Astrocyte of the cerebellum (primary cell): ENCODE measurements around the gene IER5L.
"Not testable (repeated sequence)": the region's sequence is repeated elsewhere in the genome, so short reads cannot be mapped to it uniquely, and the experiment has no call there.

Experiments used
- DNase-seq: peaks from one replicate; pipeline ENCODE4 v3.0.0-alpha.2; 2011; ENCODE audit warnings: low read depth
- H3K4me3 ChIP-seq: 2 replicates; pipeline ENCODE4 v1.5.1; 2011; ENCODE audit warnings: mild to moderate bottlenecking, low read depth, low read length, moderate library complexity
- in situ Hi-C: cut with HindIII; loops from 2 replicates; pipeline ENCODE4 v1.10.0; 2017; ENCODE audit warnings: low sequenced_read_pairs
- TF ChIP-seq, protein P1 (sequence below): IDR thresholded peaks from 2 replicates; pipeline ENCODE4 v1.5.1; 2012; ENCODE audit warnings: low read length, low read depth, moderate library complexity, mild to moderate bottlenecking; ENCODE audit errors: missing control alignments

IER5L gene

GRCh38 chr9:129135476-129135875 lies 42.6 kb downstream of the IER5L start:
- TF ChIP-seq, protein P1, sequence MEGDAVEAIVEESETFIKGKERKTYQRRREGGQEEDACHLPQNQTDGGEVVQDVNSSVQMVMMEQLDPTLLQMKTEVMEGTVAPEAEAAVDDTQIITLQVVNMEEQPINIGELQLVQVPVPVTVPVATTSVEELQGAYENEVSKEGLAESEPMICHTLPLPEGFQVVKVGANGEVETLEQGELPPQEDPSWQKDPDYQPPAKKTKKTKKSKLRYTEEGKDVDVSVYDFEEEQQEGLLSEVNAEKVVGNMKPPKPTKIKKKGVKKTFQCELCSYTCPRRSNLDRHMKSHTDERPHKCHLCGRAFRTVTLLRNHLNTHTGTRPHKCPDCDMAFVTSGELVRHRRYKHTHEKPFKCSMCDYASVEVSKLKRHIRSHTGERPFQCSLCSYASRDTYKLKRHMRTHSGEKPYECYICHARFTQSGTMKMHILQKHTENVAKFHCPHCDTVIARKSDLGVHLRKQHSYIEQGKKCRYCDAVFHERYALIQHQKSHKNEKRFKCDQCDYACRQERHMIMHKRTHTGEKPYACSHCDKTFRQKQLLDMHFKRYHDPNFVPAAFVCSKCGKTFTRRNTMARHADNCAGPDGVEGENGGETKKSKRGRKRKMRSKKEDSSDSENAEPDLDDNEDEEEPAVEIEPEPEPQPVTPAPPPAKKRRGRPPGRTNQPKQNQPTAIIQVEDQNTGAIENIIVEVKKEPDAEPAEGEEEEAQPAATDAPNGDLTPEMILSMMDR = no peak
- in situ Hi-C loops = no loop called here
- no peak for DNase-seq
- H3K4me3 ChIP-seq = no peak overlapping the region

DNA sequence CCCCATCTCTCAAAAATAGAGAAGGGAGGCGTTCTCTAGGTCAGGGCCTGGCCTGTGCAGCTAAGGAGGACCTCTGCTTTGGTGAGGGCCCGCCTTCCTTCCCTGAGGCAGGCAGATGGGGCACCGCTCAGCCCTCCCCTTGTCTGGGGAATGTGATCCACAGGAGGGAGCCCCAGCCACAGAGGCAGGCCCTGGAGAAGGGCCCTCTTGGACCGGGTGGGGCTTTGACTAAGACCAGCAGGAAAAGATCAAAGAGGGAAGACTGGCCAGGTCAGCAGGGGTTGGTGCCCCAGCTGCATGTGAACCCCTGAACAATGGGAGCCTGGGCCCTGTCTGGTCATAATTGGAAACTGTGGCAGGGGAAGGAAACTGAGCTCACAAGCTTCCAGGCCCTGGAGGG lies 45.0 kb downstream of the IER5L start:
- TF ChIP-seq, protein P1 = no peak
- in situ Hi-C loops = loop anchor here (5.0 kb wide), 2 partner anchors 499 to 594 kb away; no protein-coding TSS in a partner anchor
- no peak overlapping the region for H3K4me3 ChIP-seq
- no peak for DNase-seq

- no peak overlapping the region for H3K4me3 ChIP-seq
- in situ Hi-C loops = loop anchor here (5.0 kb wide), 2 partner anchors 501 to 596 kb away; no protein-coding TSS in a partner anchor
- TF ChIP-seq, protein P1 = peak; percentile 98
- DNase-seq = no peak
These were observed 46.5 kb downstream of the IER5L start for GRCh38 chr9:129131300-129132145.

DNA sequence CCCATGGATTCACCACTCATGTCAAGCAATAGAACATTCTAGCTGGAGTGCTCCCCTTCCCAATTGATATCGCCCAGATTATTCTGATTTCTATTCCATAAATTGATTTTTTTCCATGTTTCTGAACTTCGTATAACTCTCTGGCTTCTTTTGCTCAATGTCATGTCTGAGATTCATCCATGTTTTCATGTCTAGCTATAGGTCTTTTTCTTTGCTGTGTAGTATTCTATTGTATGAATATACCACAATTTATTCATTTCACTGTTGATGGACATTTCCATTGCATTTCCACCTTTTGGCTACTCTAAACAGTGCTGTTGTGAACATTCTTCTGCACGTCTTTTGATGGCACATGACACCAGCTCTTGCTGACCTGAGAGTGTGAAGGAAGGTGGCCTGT lies 47.3 kb downstream of the IER5L start:
- no peak overlapping the region for H3K4me3 ChIP-seq
- in situ Hi-C loops = loop anchor here (5.0 kb wide), 2 partner anchors 502 to 597 kb away; no protein-coding TSS in a partner anchor
- TF ChIP-seq, protein P1 = no peak
- no peak for DNase-seq

DNA sequence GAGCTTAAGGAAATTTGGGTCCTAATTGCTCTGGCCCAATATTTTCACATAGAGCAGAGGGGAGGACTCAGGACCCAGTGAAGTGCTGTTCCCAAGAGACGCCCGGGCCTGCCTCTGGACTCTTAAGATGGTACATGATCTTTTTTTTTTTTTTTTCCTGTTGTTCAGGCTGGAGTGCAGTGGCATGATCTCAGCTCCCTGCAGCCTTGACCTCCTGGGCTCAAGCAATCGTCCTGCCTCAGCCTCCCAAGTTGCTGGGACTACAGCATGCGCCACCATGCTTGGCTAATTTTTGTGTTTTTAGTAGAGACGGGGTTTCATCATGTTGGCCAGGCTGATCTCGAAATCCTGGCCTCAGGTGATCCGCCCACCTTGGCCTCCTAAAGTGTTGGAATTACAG lies 47.8 kb downstream of the IER5L start:
- not testable (repeated sequence) for DNase-seq, H3K4me3 ChIP-seq
- in situ Hi-C loops = loop anchor here (5.0 kb wide), 2 partner anchors 502 to 597 kb away; no protein-coding TSS in a partner anchor

- no peak for DNase-seq
- TF ChIP-seq, protein P1 = no peak
- no peak overlapping the region for H3K4me3 ChIP-seq
- in situ Hi-C loops = no loop called here
These were observed 49.4 kb downstream of the IER5L start for GRCh38 chr9:129128689-129129088.
